Ovary (tissue), 9 donors: ENCODE results near the gene PPP1R9B. TPM values are rescaled to one million over a fixed set of nuclear protein-coding genes. Genes with fewer than 3 reads are reported as not detected.

ENCODE experiments used
- DNase-seq, 5 donors: peaks; one replicate each; pipeline ENCODE4 v3.0.0-alpha.2; 2019 to 2020
- H3K27ac ChIP-seq, 2 donors: fragments of 200-600 bp; one replicate each; pipeline versions ENCODE4 v1.5.1 to v1.8.0; 2019 to 2022
- H3K27me3 ChIP-seq: fragments of 200-600 bp; one replicate; pipeline ENCODE4 v1.8.0; 2022
- H3K36me3 ChIP-seq: fragments of 200-600 bp; sonication (generic); one replicate; pipeline ENCODE4 v1.5.1; 2019
- H3K4me1 ChIP-seq: one replicate; pipeline ENCODE4 v1.8.1; 2013; ENCODE audit warnings: mild to moderate bottlenecking, moderate library complexity; ENCODE audit not compliant: insufficient read depth
- H3K4me3 ChIP-seq: fragments of 200-600 bp; sonication (generic); one replicate; pipeline ENCODE4 v1.5.1; 2017
- H3K9me3 ChIP-seq, 2 donors: fragments of 200-600 bp in 1 of 2; sonication (generic) in 1 of 2; one replicate each; pipeline versions ENCODE4 v1.5.1 to v1.8.1; 2013 to 2019; ENCODE audit warnings: mild to moderate bottlenecking in 1 of 2, moderate library complexity in 1 of 2
- CTCF ChIP-seq, 3 donors: fragments of 450-650 bp in 2 of 3; fragments of 200-600 bp in 1 of 3; IDR thresholded peaks; one replicate each; pipeline versions ENCODE4 v1.5.1 to v1.8.0; 2016 to 2022; ENCODE audit warnings: antibody characterized with exemption in 3 of 3, mild to moderate bottlenecking in 1 of 3
- EP300 ChIP-seq: sonication (generic); formaldehyde crosslinking; IDR thresholded peaks from one replicate; pipeline ENCODE4 v1.6.1; 2017; ENCODE audit warnings: antibody characterized with exemption
- POLR2A ChIP-seq: fragments of 450-650 bp; IDR thresholded peaks from one replicate; pipeline ENCODE4 v1.6.1; 2017; ENCODE audit warnings: antibody characterized with exemption, mild to moderate bottlenecking, moderate library complexity
- WGBS, 3 donors: extraction: QIAGEN DNeasy Blood & Tissue Kit in 1 of 3; methylation state at CpG; one replicate each; pipeline versions ENCODE4 v1.1.5 to v1.1.7; 2013 to 2017; 5-methylcytosine and 5-hydroxymethylcytosine counted together
- intact Hi-C, 4 donors: fragments of 100-400 bp; cut with DNase I; formaldehyde crosslinking; loops; one replicate each; pipeline versions ENCODE4 v1.11.0 to v1.15.1; 2022 to 2023
- polyA plus RNA-seq, 2 donors: library from polyadenylated mRNA; stranded (reverse); fragments of 200-250 nt in 1 of 2; fragments of 350-450 nt in 1 of 2; fragmentation: Illumina TruSeq in 1 of 2; extraction: RNeasy Lipid Tissue Mini Kit (QIAGEN cat#74804) in 1 of 2; gene quantifications; one replicate each; pipeline ENCODE4 v1.2.3, GENCODE V29; 2013 to 2014
- total RNA-seq, 7 donors: library from RNA; depleted of rRNA in 2 of 7; stranded (reverse); fragments of >200 nt in 2 of 7; fragmentation: NEBNext Ultra II Directional in 3 of 7; extraction: Animal tissue kit (Norgen Biotek cat#: 25700) in 3 of 7; gene quantifications; one replicate each; pipeline versions ENCODE4 v1.1.0 to v1.2.4, GENCODE V29; 2016 to 2023
- donor health status: DM: no; HTN: no; CAD: no; lungs with moderate emphysema.
- donor health status: DM: no; HTN: no; CAD: no.
- donor health status: Bipolar disorder and iron deficiency.
- donor health status: DM: yes; HTN: yes; CAD: no.
- donor health status: DM: no; HTN: no; CAD: no.
- donor health status: DM: yes; HTN: yes; CAD: no.

Gene PPP1R9B
- total and polyA plus RNA-seq, 9 donors = 14.8 to 109 (median 64.3) TPM

GRCh38 chr17:50175035-50175807 lies 24.7 kb upstream of the PPP1R9B start:
- Histone ChIP-seq H3K36me3 (no peaks in the 10 kb centered on the region), H3K4me3 (no peak overlapping the region), H3K9me3 (no peaks in the 10 kb centered on the region), H3K27me3 (no peaks in the 10 kb centered on the region), H3K27ac (peak overlapping the region in 1 of 2 donors; percentile 81), H3K4me1 (peaks cover 27% of the 10 kb centered on the region)
- peak in 1 of 5 donors; percentile 51 for DNase-seq
- TF ChIP-seq CTCF (IDR thresholded peaks at IDR 0.05) (no peak), EP300 (no peak), POLR2A (no peak)
- intact Hi-C loops = loop anchor here in 1 of 4 donors (10.0 kb wide), 1 partner anchor 100 kb away; the partner anchor contains the start of gene TMEM92
- WGBS, 3 donors = 85 to 89% (median 87%) methylated on average over 16 of the region's 16 CpGs

GRCh38 chr17:50174444-50174843 lies 24.0 kb upstream of the PPP1R9B start:
- DNase-seq = no peak
- peak overlapping the region in 1 of 2 donors; percentile 58 for H3K27ac ChIP-seq
- TF ChIP-seq POLR2A = no peak
- no peak for TF ChIP-seq CTCF (IDR thresholded peaks at IDR 0.05)
- no peak for TF ChIP-seq EP300

GRCh38 chr17:50173335-50173941 lies 23.0 kb upstream of the PPP1R9B start:
- peak; percentile 62 to 78 (median 68) for DNase-seq
- H3K36me3 ChIP-seq = no peaks in the 10 kb centered on the region
- intact Hi-C loops = loop anchor here in 1 of 4 donors (10.0 kb wide), 1 partner anchor 101 kb away; the partner anchor contains the start of gene TMEM92

More at GRCh38 chr17:50174444-50174843, 24.0 kb upstream of the PPP1R9B start:
- intact Hi-C loops = loop anchor here in 1 of 4 donors (10.0 kb wide), 1 partner anchor 100 kb away; the partner anchor contains the start of gene TMEM92
- peaks cover 27% of the 10 kb centered on the region for H3K4me1 ChIP-seq
- no peaks in the 10 kb centered on the region for H3K27me3 ChIP-seq
- H3K36me3 ChIP-seq = no peaks in the 10 kb centered on the region
- 60 to 77% (median 69%) methylated on average over 6 of the region's 6 CpGs for WGBS, 3 donors
- H3K4me3 ChIP-seq = no peak overlapping the region
- no peaks in the 10 kb centered on the region for H3K9me3 ChIP-seq

More at GRCh38 chr17:50173335-50173941, 23.0 kb upstream of the PPP1R9B start:
- H3K4me1 ChIP-seq = peaks cover 27% of the 10 kb centered on the region
- peak overlapping the region; percentile 50 to 58 for H3K27ac ChIP-seq
- WGBS, 3 donors = 15 to 22% (median 17%) methylated on average over 10 of the region's 10 CpGs
- no peak overlapping the region for H3K4me3 ChIP-seq
- no peaks in the 10 kb centered on the region for H3K27me3 ChIP-seq
- TF ChIP-seq CTCF (IDR thresholded peaks at IDR 0.05) = no peak
- TF ChIP-seq POLR2A = no peak
- no peak for TF ChIP-seq EP300
- no peaks in the 10 kb centered on the region for H3K9me3 ChIP-seq
